GM23338 (cell line): Measurements from ENCODE around the gene TMPRSS6. TPM values are rescaled to one million over a fixed set of nuclear protein-coding genes. Genes with fewer than 3 reads are reported as not detected.

Experiments used
- ATAC-seq: fragments of 200-7000 bp; cut with Tn5 transposase; 3 replicates; pipeline ENCODE4 v1.9.1; 2020
- DNase-seq: peaks from one replicate; pipeline ENCODE4 v3.0.0-alpha.2; 2015; ENCODE audit warnings: low spot score
- H2AFZ ChIP-seq: fragments of 200-600 bp; sonication (generic); 2 replicates; pipeline ENCODE4 v1.8.0; 2016; ENCODE audit warnings: antibody characterized with exemption, mild to moderate bottlenecking, moderate library complexity
- H3F3A ChIP-seq: fragments of 200-600 bp; sonication (generic); replicated peaks from 2 replicates; pipeline ENCODE4 v1.8.0; 2017; ENCODE audit warnings: antibody characterized with exemption, mixed run types, low read depth
- H3K27ac ChIP-seq: fragments of 200-600 bp; sonication (generic); 2 replicates; pipeline ENCODE4 v1.6.1; 2016; ENCODE audit warnings: low read depth
- H3K27me3 ChIP-seq: fragments of 200-600 bp; sonication (generic); 2 replicates; pipeline ENCODE4 v1.8.0; 2016; ENCODE audit warnings: mild to moderate bottlenecking, mixed run types, moderate library complexity; ENCODE audit not compliant: insufficient read depth
- H3K36me3 ChIP-seq: fragments of 200-600 bp; sonication (generic); 2 replicates; pipeline ENCODE4 v1.8.0; 2016; ENCODE audit warnings: mild to moderate bottlenecking; ENCODE audit not compliant: insufficient read depth
- H3K4me1 ChIP-seq: fragments of 200-600 bp; sonication (generic); 2 replicates; pipeline ENCODE4 v1.8.0; 2016; ENCODE audit warnings: mild to moderate bottlenecking, moderate library complexity; ENCODE audit not compliant: insufficient read depth
- H3K4me2 ChIP-seq: fragments of 200-600 bp; sonication (generic); 2 replicates; pipeline ENCODE4 v1.7.1; 2017; ENCODE audit warnings: mixed run types
- H3K4me3 ChIP-seq: fragments of 200-600 bp; sonication (generic); 2 replicates; pipeline ENCODE4 v1.6.1; 2016; ENCODE audit warnings: mixed run types
- H3K79me2 ChIP-seq: fragments of 200-600 bp; sonication (generic); replicated peaks from 2 replicates; pipeline ENCODE4 v1.8.0; 2017; ENCODE audit warnings: mild to moderate bottlenecking; ENCODE audit not compliant: insufficient read depth
- H3K9me2 ChIP-seq: fragments of 200-600 bp; sonication (generic); 2 replicates; pipeline ENCODE4 v1.8.0; 2017; ENCODE audit not compliant: insufficient read depth
- H4K20me1 ChIP-seq: fragments of 200-600 bp; sonication (generic); replicated peaks from 2 replicates; pipeline ENCODE4 v1.8.0; 2017; ENCODE audit warnings: mild to moderate bottlenecking; ENCODE audit not compliant: insufficient read depth
- H3K27ac Mint-ChIP-seq: 2 replicates; pipeline ENCODE4 v1.8.0; 2020; ENCODE audit warnings: inconsistent platforms, mild to moderate bottlenecking, moderate library complexity, mixed read lengths
- H3K27me3 Mint-ChIP-seq: 3 replicates; pipeline ENCODE4 v1.8.0; 2022; ENCODE audit warnings: low read depth, mild to moderate bottlenecking, moderate library complexity, mixed read lengths, inconsistent platforms; ENCODE audit not compliant: insufficient read depth, poor library complexity
- H3K36me3 Mint-ChIP-seq: 3 replicates; pipeline ENCODE4 v1.8.0; 2021; ENCODE audit warnings: low read depth, mild to moderate bottlenecking, inconsistent platforms, moderate library complexity, mixed read lengths
- H3K4me1 Mint-ChIP-seq: 3 replicates; pipeline ENCODE4 v1.8.0; 2020; ENCODE audit warnings: mild to moderate bottlenecking, inconsistent platforms, mixed read lengths
- H3K4me3 Mint-ChIP-seq: 3 replicates; pipeline ENCODE4 v1.8.0; 2021; ENCODE audit warnings: moderate library complexity, mild to moderate bottlenecking, inconsistent platforms, mixed read lengths
- H3K9me3 Mint-ChIP-seq: 3 replicates; pipeline ENCODE4 v1.8.0; 2020; ENCODE audit warnings: moderate library complexity, mild to moderate bottlenecking, inconsistent platforms, mixed read lengths
- CREB1 ChIP-seq: fragments of 250-450 bp; sonication (Bioruptor Pico); IDR thresholded peaks from 2 replicates; pipeline ENCODE4 v1.5.0; 2020; ENCODE audit warnings: low read depth, mild to moderate bottlenecking, moderate library complexity
- EZH2phosphoT487 ChIP-seq: fragments of 200-600 bp; sonication (generic); IDR thresholded peaks from one replicate; pipeline ENCODE4 v1.8.1; 2018; ENCODE audit warnings: antibody characterized with exemption; ENCODE audit not compliant: unreplicated experiment
- NANOG ChIP-seq: IDR thresholded peaks from 2 replicates; pipeline ENCODE4 v1.6.1; 2016; ENCODE audit warnings: antibody characterized with exemption, borderline replicate concordance
- POLR2AphosphoS5 ChIP-seq: IDR thresholded peaks from 2 replicates; pipeline ENCODE4 v1.6.1; 2016; ENCODE audit warnings: antibody characterized with exemption, low read depth
- REST ChIP-seq: IDR thresholded peaks from one replicate; pipeline ENCODE4 v1.6.1; 2018; ENCODE audit warnings: antibody characterized with exemption; ENCODE audit not compliant: unreplicated experiment
- ZNF114 ChIP-seq: fragments of 250-450 bp; sonication (Bioruptor Pico); IDR thresholded peaks from 2 replicates; pipeline ENCODE4 v1.5.0; 2020; ENCODE audit warnings: mild to moderate bottlenecking, moderate library complexity
- ZNF331 ChIP-seq: fragments of 250-450 bp; sonication (Bioruptor Pico); IDR thresholded peaks from 2 replicates; pipeline ENCODE4 v1.5.0; 2020; ENCODE audit warnings: low read depth, mild to moderate bottlenecking, moderate library complexity
- ZNF462 ChIP-seq: fragments of 250-450 bp; sonication (Bioruptor Pico); IDR thresholded peaks from 2 replicates; pipeline ENCODE4 v1.5.0; 2020; ENCODE audit warnings: mild to moderate bottlenecking, moderate library complexity
- polyA plus RNA-seq: library from polyadenylated mRNA; unstranded; fragments of >200 nt; fragmentation: Nextera tagmentation; extraction: Ambion mirVana; gene quantifications from 2 replicates; pipeline ENCODE4 v1.2.1, GENCODE V29; 2016
- total RNA-seq: library from RNA; depleted of rRNA; stranded (reverse); fragments of >200 nt; shearing (Covaris generic); gene quantifications from 2 replicates; pipeline ENCODE4 v1.2.3, GENCODE V29; 2014

TMPRSS6 gene
- total and polyA plus RNA-seq, 2 experiments from 2014 or later, result 0.13 TPM; not detected in 1

- TF ChIP-seq ZNF462 (CRISPR knock-in tag) (no peak), ZNF114 (CRISPR knock-in tag) (no peak), CREB1 (CRISPR knock-in tag) (no peak), EZH2phosphoT487 (no peak)
Measured at GRCh38 chr22:37132773-37133172, 23.3 kb upstream of the TMPRSS6 start (continued).

GRCh38 chr22:37129866-37130441 is 20.4 kb upstream of the TMPRSS6 start:
- no peak overlapping the region for H3K27ac ChIP-seq
- H3K9me2 ChIP-seq, result no peaks in the 10 kb centered on the region
- no peak for DNase-seq
- H3K36me3 ChIP-seq, result no peaks in the 10 kb centered on the region
- peaks cover 13% of the 10 kb centered on the region for H3K27me3 Mint-ChIP-seq
- H3K9me3 Mint-ChIP-seq, result no peaks in the 10 kb centered on the region
- H3K4me2 ChIP-seq, result no peak overlapping the region
- no peak overlapping the region for H3K27ac Mint-ChIP-seq
- H3F3A ChIP-seq, result no peaks in the 10 kb centered on the region
- H2AFZ ChIP-seq, result no peak overlapping the region
- ATAC-seq, result no peak
- H3K4me3 ChIP-seq, result no peak overlapping the region
- H3K4me3 Mint-ChIP-seq, result no peak overlapping the region; the same call in 2 of the 3 replicates
- H4K20me1 ChIP-seq, result no peaks in the 10 kb centered on the region
- peaks cover 14% of the 10 kb centered on the region; the same call in 2 of the 3 replicates for H3K4me1 Mint-ChIP-seq
- H3K4me1 ChIP-seq, result no peaks in the 10 kb centered on the region
- TF ChIP-seq REST (no peak), ZNF331 (CRISPR knock-in tag) (no peak), POLR2AphosphoS5 (no peak), NANOG (no peak), ZNF114 (CRISPR knock-in tag) (no peak)
- H3K27me3 ChIP-seq, result no peaks in the 10 kb centered on the region
- H3K79me2 ChIP-seq, result no peaks in the 10 kb centered on the region
- H3K36me3 Mint-ChIP-seq, result no peaks in the 10 kb centered on the region
